Stimulated activated CD8-positive, alpha-beta memory T cell treated with anti-CD3 and anti-CD28 coated beads, Interleukin-12 subunit alpha, Interleukin-12 subunit beta, amount 100 ng/mL, for 1 hour (primary cell): ENCODE measurements around the gene MTSS2.
"Not testable (repeated sequence)": the region's sequence is repeated elsewhere in the genome, so short reads cannot be mapped to it uniquely, and the experiment has no call there.

Experiments
- DNase-seq: peaks from one replicate; pipeline ENCODE4 v3.0.0-alpha.2; 2020; ENCODE audit warnings: low read depth

The MTSS2 gene

GRCh38 chr16:70653809-70654771 is 31.8 kb downstream of the MTSS2 start:
- DNase-seq = peak; percentile 59

GRCh38 chr16:70653406-70653805 is 32.4 kb downstream of the MTSS2 start:
- no peak for DNase-seq

GRCh38 chr16:70652322-70652721 is 33.5 kb downstream of the MTSS2 start:
- DNase-seq = no peak

GRCh38 chr16:70651524-70651923 is 34.3 kb downstream of the MTSS2 start:
- no peak for DNase-seq

GRCh38 chr16:70650216-70650615 is 35.6 kb downstream of the MTSS2 start:
- no peak for DNase-seq

GRCh38 chr16:70649300-70649699 is 36.6 kb downstream of the MTSS2 start:
- DNase-seq = no peak

- DNase-seq = no peak
Measured at GRCh38 chr16:70648606-70649005, 37.2 kb downstream of the MTSS2 start.

- no peak for DNase-seq
Measured at GRCh38 chr16:70647441-70648359, 38.2 kb downstream of the MTSS2 start.

GRCh38 chr16:70646260-70647241 is 39.3 kb downstream of the MTSS2 start, which contains the start of gene IL34:
IL34 (plus strand) TSS chr16:70646559; CDS start chr16:70646948, 389 bp downstream.
- no peak for DNase-seq

GRCh38 chr16:70644763-70645597 is 40.9 kb downstream of the MTSS2 start:
- DNase-seq = no peak

GRCh38 chr16:70643264-70643663 is 42.6 kb downstream of the MTSS2 start:
- DNase-seq = not testable (repeated sequence)

GRCh38 chr16:70642633-70643032 is 43.2 kb downstream of the MTSS2 start:
- DNase-seq = no peak

- no peak for DNase-seq
Measured at GRCh38 chr16:70638814-70639792, 46.8 kb downstream of the MTSS2 start.
